ENCODE measurements around the gene C1orf116.

The C1orf116 gene

GRCh38 chr1:207024202-207025145 lies 8.1 kb downstream of the C1orf116 start:
- Histone ChIP-seq H3K9ac (ENCODE audit: low read length) (no peak overlapping the region), H3K4me3 (ENCODE audit: low read length) (no peak overlapping the region), H3K36me3 (ENCODE audit: control insufficient read depth, insufficient read depth, low read length, severe bottlenecking) (no peaks in the 10 kb centered on the region), H3K9me3 (ENCODE audit: control insufficient read depth, low read length) (no peaks in the 10 kb centered on the region), H3K4me1 (ENCODE audit: control insufficient read depth, insufficient read depth, low read length) (peaks cover 21% of the 10 kb centered on the region), H3K27me3 (replicated peaks; ENCODE audit: control insufficient read depth, insufficient read depth, low read length) (no peaks in the 10 kb centered on the region)
- DNase-seq (ENCODE audit: low read depth) = no peak

DNA sequence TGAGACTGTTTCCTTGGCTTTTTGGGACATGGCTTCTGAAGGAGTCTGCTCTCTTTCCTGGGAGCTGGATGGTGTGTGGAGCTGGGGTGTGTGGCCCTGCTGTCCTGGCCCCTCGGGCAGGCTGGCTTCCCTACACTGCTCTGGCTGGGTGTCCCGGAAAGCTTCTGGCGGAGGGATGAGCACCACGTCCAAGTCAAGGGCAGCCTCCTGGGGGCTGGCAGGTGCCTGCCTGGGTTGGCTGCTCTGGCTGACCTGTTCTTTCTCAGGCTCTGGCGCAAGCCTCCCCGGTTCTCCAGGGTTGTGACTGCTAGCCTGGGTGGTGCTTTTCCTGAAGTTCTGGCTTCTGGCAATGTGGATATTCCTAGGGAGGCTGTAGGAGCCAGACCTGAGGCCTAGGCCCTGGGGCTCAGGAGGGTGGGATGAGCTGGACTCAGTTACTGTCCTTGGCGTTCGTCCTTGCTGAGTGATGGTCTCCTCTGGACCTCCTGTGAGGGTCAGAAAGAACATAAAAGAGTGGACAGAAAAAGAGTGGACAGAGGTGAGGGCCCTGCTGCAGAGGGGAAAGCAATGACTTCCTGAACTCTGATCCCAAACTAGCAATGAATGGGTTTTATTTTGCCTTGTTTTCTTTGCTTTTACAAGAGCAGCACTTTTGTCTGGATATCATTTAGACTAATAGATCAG lies 9.4 kb downstream of the C1orf116 start:
- Histone ChIP-seq H3K4me1 (ENCODE audit: control insufficient read depth, insufficient read depth, low read length) (peaks cover 21% of the 10 kb centered on the region), H3K9me3 (ENCODE audit: control insufficient read depth, low read length) (no peaks in the 10 kb centered on the region), H3K4me3 (ENCODE audit: low read length) (no peak overlapping the region), H3K27me3 (replicated peaks; ENCODE audit: control insufficient read depth, insufficient read depth, low read length) (no peaks in the 10 kb centered on the region), H3K36me3 (ENCODE audit: control insufficient read depth, insufficient read depth, low read length, severe bottlenecking) (no peaks in the 10 kb centered on the region), H3K9ac (ENCODE audit: low read length) (no peak overlapping the region)
- no peak for DNase-seq (ENCODE audit: low read depth)

- Histone ChIP-seq H3K4me3 (ENCODE audit: low read length) (no peak overlapping the region), H3K27me3 (replicated peaks; ENCODE audit: control insufficient read depth, insufficient read depth, low read length) (no peaks in the 10 kb centered on the region), H3K4me1 (ENCODE audit: control insufficient read depth, insufficient read depth, low read length) (peaks cover 21% of the 10 kb centered on the region), H3K9ac (ENCODE audit: low read length) (no peak overlapping the region), H3K36me3 (ENCODE audit: control insufficient read depth, insufficient read depth, low read length, severe bottlenecking) (no peaks in the 10 kb centered on the region), H3K9me3 (ENCODE audit: control insufficient read depth, low read length) (no peaks in the 10 kb centered on the region)
- no peak for DNase-seq (ENCODE audit: low read depth)
Measured at GRCh38 chr1:207021876-207022596, 10.5 kb downstream of the C1orf116 start.

GRCh38 chr1:207021139-207021861 lies 11.3 kb downstream of the C1orf116 start:
- peaks cover 18% of the 10 kb centered on the region for H3K4me1 ChIP-seq (ENCODE audit: control insufficient read depth, insufficient read depth, low read length)
- no peak overlapping the region for H3K9ac ChIP-seq (ENCODE audit: low read length)
- no peaks in the 10 kb centered on the region for H3K9me3 ChIP-seq (ENCODE audit: control insufficient read depth, low read length)
- no peak overlapping the region for H3K4me3 ChIP-seq (ENCODE audit: low read length)
- peak; percentile 14 for DNase-seq (ENCODE audit: low read depth)
- no peaks in the 10 kb centered on the region for H3K36me3 ChIP-seq (ENCODE audit: control insufficient read depth, insufficient read depth, low read length, severe bottlenecking)
- no peaks in the 10 kb centered on the region for H3K27me3 ChIP-seq (replicated peaks; ENCODE audit: control insufficient read depth, insufficient read depth, low read length)

GRCh38 chr1:207020709-207021107 lies 11.8 kb downstream of the C1orf116 start:
- H3K9ac ChIP-seq (ENCODE audit: low read length) = no peak overlapping the region
- no peaks in the 10 kb centered on the region for H3K36me3 ChIP-seq (ENCODE audit: control insufficient read depth, insufficient read depth, low read length, severe bottlenecking)
- H3K4me3 ChIP-seq (ENCODE audit: low read length) = no peak overlapping the region
- H3K4me1 ChIP-seq (ENCODE audit: control insufficient read depth, insufficient read depth, low read length) = peaks cover 12% of the 10 kb centered on the region
- no peak for DNase-seq (ENCODE audit: low read depth)
- no peaks in the 10 kb centered on the region for H3K27me3 ChIP-seq (replicated peaks; ENCODE audit: control insufficient read depth, insufficient read depth, low read length)
- H3K9me3 ChIP-seq (ENCODE audit: control insufficient read depth, low read length) = no peaks in the 10 kb centered on the region

- no peak overlapping the region for H3K4me3 ChIP-seq (ENCODE audit: low read length)
- no peaks in the 10 kb centered on the region for H3K9me3 ChIP-seq (ENCODE audit: control insufficient read depth, low read length)
- no peak overlapping the region for H3K9ac ChIP-seq (ENCODE audit: low read length)
- no peaks in the 10 kb centered on the region for H3K27me3 ChIP-seq (replicated peaks; ENCODE audit: control insufficient read depth, insufficient read depth, low read length)
- H3K36me3 ChIP-seq (ENCODE audit: control insufficient read depth, insufficient read depth, low read length, severe bottlenecking) = no peaks in the 10 kb centered on the region
- peaks cover 7% of the 10 kb centered on the region for H3K4me1 ChIP-seq (ENCODE audit: control insufficient read depth, insufficient read depth, low read length)
- no peak for DNase-seq (ENCODE audit: low read depth)
Measured at GRCh38 chr1:207020065-207020708, 12.4 kb downstream of the C1orf116 start.

DNA sequence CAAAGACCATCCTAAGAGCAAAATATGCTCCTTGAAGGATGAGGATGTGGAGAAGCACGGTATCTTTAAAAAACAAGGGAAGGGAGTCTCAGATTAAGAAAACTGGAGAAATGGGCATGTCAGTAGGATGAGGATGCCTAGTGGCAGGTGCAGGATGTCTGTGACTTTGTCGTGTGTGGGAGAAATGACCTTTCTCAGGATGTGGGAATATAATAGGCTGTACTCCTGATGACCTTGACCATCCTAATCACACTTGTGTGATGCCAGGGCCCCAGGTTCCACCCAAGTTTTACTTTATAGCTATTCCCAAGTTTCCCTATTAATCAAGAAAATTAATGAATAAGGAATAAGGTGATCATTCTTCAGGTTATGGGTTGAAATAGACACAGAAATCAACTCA lies 12.9 kb downstream of the C1orf116 start:
- H3K27me3 ChIP-seq (replicated peaks; ENCODE audit: control insufficient read depth, insufficient read depth, low read length) = no peaks in the 10 kb centered on the region
- H3K9me3 ChIP-seq (ENCODE audit: control insufficient read depth, low read length) = no peaks in the 10 kb centered on the region
- no peak overlapping the region for H3K4me3 ChIP-seq (ENCODE audit: low read length)
- H3K9ac ChIP-seq (ENCODE audit: low read length) = no peak overlapping the region
- DNase-seq (ENCODE audit: low read depth) = no peak
- no peaks in the 10 kb centered on the region for H3K36me3 ChIP-seq (ENCODE audit: control insufficient read depth, insufficient read depth, low read length, severe bottlenecking)
- H3K4me1 ChIP-seq (ENCODE audit: control insufficient read depth, insufficient read depth, low read length) = peaks cover 3% of the 10 kb centered on the region

DNA sequence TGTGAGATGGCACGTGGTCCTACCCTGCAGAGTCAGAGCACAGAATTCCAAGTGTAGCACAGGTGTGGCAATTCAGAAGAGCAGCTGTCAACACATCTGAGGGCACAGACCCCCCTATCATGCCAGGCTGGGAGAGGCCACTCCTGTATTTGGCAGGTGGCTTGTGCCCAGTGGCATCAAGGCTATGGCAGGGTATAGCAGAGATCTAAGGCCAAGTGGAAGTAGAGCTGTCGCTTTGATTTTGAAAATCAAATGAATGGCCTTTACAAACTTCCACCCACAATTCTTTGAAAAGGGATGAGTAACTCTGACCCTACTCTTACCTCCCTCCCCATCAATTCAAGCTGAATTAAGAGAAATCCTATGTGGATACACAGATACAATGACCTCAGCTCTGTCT lies 13.4 kb downstream of the C1orf116 start:
- DNase-seq (ENCODE audit: low read depth) = no peak

DNA sequence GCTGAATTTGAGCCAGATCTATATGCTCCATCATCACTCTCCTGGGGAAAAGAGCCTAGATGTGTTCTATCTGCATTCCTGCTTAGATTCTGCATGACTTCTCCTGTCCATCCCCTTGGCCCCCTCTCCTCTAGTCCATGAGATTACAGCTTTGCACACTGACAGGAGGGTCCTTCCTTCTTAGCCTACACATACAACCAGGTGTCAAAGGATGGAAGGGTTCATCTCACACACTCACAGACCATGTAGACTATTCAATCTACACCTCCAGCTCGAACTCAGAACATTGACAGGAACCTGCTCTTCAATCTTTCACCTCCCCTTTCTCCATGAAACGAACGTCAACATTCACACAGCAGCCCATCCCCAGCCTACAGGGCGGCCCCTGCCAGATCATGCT lies 13.8 kb downstream of the C1orf116 start:
- Histone ChIP-seq H3K4me3 (ENCODE audit: low read length) (no peak overlapping the region), H3K4me1 (ENCODE audit: control insufficient read depth, insufficient read depth, low read length) (no peaks in the 10 kb centered on the region), H3K9me3 (ENCODE audit: control insufficient read depth, low read length) (no peaks in the 10 kb centered on the region), H3K9ac (ENCODE audit: low read length) (no peak overlapping the region), H3K27me3 (replicated peaks; ENCODE audit: control insufficient read depth, insufficient read depth, low read length) (no peaks in the 10 kb centered on the region), H3K36me3 (ENCODE audit: control insufficient read depth, insufficient read depth, low read length, severe bottlenecking) (no peaks in the 10 kb centered on the region)
- no peak for DNase-seq (ENCODE audit: low read depth)

More for the DNA sequence above, 13.4 kb downstream of the C1orf116 start:
- Histone ChIP-seq H3K27me3 (replicated peaks; ENCODE audit: control insufficient read depth, insufficient read depth, low read length) (no peaks in the 10 kb centered on the region), H3K4me3 (ENCODE audit: low read length) (no peak overlapping the region), H3K4me1 (ENCODE audit: control insufficient read depth, insufficient read depth, low read length) (no peaks in the 10 kb centered on the region), H3K36me3 (ENCODE audit: control insufficient read depth, insufficient read depth, low read length, severe bottlenecking) (no peaks in the 10 kb centered on the region), H3K9me3 (ENCODE audit: control insufficient read depth, low read length) (no peaks in the 10 kb centered on the region), H3K9ac (ENCODE audit: low read length) (no peak overlapping the region)

DNA sequence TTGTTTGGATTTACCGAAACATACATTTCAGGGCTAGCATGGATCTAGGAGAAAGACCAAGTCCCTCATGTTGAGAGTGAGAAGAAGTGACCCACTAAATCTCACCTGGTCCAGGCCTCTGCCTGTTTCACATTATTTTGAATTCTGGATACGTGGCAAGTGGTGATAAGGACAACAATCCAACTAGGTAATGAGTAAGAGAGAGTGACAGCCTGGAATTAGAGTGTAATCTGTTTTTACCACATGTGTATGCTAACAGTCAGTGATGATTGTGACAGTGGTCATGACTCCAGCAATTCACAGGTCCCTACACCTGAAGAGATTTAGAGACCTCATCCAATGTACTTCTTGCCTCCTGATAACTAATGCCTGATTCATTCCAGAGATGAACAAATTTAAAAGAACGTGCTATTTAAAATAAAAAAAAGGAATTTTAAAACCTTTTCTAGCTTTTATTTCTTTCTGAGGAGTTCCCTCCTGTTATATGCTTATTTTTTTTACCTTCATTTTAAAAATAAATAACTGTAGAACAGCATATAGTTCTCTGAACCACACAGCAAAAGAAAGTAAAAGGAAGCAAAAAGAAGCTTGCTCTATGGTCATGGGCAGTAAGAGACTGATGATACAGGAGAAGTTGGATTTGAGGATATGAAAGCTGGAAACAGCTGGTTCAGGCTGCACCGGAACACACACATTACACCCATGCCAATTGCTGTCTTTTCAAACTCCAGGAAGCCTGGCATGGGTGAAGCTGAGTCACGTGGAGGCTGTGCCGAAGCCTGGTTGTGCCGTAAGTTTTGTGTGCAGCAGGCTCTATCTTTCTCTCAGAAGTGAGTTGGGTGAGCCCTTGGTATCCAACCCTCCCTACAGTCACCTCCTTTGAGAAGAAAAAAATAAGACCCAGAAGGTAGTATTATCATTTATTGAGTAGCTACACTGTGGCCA lies 14.7 kb downstream of the C1orf116 start:
- H3K36me3 ChIP-seq (ENCODE audit: control insufficient read depth, insufficient read depth, low read length, severe bottlenecking) = no peaks in the 10 kb centered on the region
- no peak overlapping the region for H3K4me3 ChIP-seq (ENCODE audit: low read length)
- H3K9ac ChIP-seq (ENCODE audit: low read length) = no peak overlapping the region
- no peaks in the 10 kb centered on the region for H3K4me1 ChIP-seq (ENCODE audit: control insufficient read depth, insufficient read depth, low read length)
- H3K9me3 ChIP-seq (ENCODE audit: control insufficient read depth, low read length) = no peaks in the 10 kb centered on the region
- DNase-seq (ENCODE audit: low read depth) = no peak
- H3K27me3 ChIP-seq (replicated peaks; ENCODE audit: control insufficient read depth, insufficient read depth, low read length) = no peaks in the 10 kb centered on the region
